GM21390 (cell line): ENCODE results near the gene GRK5.

Experiments used
- ATAC-seq: cut with Tn5 transposase; IDR thresholded peaks from one replicate; pipeline ENCODE4 v1.9.1; 2021; ENCODE audit not compliant: unreplicated experiment

Gene GRK5

GRCh38 chr10:119469325-119469707 lies 261.9 kb downstream of the GRK5 start:
- ATAC-seq: no peak

- ATAC-seq: no peak
Measured at GRCh38 chr10:119469846-119470245, 262.5 kb downstream of the GRK5 start.

DNA sequence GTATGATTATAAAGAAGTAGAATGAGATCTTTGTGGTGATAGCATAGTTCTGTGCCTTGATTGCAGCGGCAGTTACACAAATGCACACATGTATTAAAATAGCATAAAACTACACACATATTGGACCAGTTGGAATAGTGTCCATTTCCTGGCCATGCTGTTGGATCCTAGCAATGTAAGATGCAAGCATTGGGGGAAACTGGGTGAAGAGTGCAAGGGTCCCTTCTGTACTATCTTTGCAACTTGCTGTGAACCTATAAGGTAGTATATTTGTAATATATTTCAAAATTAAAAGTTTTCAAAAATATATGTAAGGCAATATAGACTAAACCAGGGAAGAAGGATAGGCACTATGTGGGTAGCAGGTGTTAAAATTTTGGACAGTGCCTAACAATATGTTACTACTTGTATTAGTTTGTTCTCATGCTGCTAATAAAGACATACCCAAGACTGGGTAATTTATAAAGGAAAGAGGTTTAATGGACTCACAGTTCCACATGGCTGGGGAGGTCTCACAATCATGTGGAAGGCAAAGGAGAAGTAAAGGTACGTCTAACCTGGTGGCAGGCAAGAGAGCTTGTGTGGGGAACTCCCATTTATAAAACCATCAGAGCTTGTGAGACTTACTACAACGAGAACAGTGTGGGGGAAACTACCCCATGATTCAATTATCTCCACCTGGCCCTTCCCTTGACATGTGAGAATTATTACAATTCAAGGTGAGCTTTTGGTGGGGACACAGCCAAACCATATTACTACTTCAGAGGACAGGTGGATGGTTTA lies 263.7 kb downstream of the GRK5 start:
- ATAC-seq: no peak

DNA sequence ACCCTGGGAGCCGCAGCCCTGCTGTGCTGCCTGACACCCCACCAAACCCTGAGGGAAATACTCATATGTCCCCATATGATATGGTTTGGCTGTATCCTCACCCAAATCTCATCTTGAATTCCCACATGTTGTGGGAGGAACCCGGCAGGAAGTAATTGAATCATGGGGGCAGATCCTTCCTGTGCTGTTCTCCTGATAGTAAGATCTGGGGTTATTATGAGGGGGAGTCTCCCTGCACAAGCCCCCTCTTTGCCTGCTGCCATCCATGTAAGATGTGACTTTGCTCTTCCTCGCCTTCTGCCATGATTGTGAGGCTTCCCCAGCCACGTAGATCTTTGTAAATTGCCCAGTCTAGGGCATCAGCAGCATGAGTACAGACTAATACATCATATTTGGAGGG lies 266.4 kb downstream of the GRK5 start:
- ATAC-seq: no peak

- ATAC-seq: no peak
Measured at GRCh38 chr10:119474606-119475005, 267.2 kb downstream of the GRK5 start.

GRCh38 chr10:119477444-119477843 lies 270.1 kb downstream of the GRK5 start:
- ATAC-seq: peak; percentile 50

DNA sequence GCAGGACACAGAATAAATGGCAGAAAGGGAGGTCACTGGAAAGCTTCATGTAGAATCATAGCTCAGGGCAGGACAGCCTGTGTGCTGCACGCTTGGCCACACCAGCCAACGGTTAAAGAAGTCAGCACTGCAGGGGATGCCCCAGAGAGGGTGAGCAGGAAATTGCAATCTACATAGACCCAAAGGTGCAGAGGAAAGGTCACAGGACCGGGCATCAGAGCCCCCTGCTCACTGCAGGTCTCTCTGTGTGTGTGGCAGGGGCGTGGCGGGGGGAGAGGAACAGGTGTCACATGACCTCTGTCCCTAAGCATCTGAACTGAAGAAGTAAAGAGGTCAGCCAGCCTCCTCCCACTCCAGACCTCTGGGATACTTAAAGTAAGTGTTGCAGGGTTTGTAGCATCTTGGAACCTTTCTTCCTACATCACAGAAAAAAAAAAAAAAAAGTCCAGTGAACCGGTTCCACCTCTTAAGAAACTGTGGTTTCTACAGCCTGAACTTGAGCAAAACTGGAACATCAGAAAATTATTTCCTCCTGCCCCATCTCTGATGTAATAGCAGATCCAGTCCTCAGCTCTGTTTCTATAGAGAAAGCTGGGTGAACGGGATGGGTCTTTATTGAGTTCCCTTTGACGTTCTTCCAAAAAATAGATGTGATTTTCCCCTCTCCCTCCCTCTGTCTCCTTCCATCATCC lies 270.9 kb downstream of the GRK5 start:
- ATAC-seq: peak; percentile 83

DNA sequence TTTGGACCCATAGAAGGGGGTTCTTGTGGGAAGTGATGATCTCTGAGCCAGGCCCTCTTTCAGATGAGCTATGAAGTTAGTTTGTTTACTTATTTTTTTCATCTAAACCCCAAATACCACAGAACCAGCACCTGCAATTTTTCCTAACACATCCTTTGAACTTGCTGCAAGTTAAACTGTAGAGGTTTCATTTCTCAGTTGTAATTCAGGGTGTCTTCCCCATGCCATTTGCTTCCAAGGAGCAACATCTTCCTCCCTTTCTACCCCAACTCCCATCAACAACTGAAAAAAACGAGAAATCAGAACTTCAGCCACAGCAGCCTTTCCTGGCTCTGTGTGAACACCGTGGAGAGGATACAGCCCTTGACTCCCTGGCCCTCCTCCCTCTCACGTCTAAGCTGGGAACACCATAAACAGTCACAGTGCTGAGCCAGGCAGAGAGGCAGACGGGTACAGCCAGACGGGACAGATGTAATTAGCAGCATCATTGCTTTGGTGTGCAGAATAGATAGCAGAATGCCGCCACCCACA lies 271.5 kb downstream of the GRK5 start:
- no peak for ATAC-seq

- ATAC-seq: no peak
Measured at GRCh38 chr10:119479532-119479931, 272.2 kb downstream of the GRK5 start.

GRCh38 chr10:119480667-119481066 lies 273.3 kb downstream of the GRK5 start:
- no peak for ATAC-seq

GRCh38 chr10:119481781-119482426 lies 274.5 kb downstream of the GRK5 start:
- no peak for ATAC-seq

DNA sequence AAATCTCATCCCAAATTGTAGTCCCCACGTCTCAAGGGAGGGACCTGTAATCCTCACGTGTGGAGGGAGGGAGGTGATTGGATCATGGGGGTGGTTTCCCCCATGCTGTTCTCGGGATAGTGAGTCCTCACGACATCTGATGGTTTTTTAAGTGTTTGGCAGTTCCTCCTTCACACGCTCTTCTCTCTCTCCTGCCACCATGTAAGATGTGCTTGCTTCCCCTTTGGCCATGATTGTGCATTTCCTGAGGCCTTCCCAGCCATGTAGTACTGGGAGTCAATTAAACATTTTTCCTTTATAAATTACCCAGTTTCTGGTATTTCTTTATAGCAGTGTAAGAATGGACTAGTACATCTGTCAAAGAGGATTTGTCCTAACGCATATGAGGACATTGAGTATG lies 275.6 kb downstream of the GRK5 start:
- ATAC-seq: no peak

DNA sequence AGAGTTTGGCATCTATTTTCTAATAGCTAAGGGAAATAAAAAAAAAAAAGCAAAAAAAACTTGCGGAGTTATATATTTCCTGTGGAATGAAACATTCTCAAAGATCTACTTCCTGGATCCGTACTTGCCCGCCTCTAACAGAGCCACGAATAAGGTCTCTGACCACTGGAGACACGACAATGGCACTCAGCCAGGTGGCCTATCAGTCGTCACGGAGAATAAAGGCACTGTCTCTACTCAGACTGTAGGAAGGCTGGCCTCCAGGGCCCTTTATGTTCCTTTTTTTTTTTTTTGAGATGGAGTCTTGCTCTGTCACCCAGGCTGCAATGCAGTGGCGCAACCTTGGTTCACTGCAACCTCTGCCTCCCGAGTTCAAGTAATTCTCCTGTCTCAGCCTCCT lies 276.5 kb downstream of the GRK5 start:
- no peak for ATAC-seq

DNA sequence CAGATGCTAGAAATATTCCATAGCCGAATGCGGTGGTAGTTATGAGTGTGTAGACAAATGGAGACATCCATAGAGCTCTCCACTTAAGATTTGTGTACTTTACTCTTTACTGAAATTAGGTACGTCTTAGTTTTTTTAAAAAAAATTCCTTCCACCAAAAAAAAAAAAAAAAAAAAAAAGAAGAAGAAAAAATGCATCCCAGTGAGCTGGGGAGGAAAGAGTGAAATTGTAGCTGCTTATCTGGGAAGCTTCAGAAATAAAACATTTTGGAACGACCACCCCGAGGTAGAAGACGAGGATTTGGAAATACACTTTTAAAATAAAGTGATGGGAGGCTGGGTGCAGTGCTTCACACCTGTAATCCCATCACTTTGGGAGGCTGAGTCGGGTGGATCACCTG lies 281.3 kb downstream of the GRK5 start:
- ATAC-seq: no peak

GRCh38 chr10:119489991-119490326 lies 282.6 kb downstream of the GRK5 start:
- no peak for ATAC-seq

DNA sequence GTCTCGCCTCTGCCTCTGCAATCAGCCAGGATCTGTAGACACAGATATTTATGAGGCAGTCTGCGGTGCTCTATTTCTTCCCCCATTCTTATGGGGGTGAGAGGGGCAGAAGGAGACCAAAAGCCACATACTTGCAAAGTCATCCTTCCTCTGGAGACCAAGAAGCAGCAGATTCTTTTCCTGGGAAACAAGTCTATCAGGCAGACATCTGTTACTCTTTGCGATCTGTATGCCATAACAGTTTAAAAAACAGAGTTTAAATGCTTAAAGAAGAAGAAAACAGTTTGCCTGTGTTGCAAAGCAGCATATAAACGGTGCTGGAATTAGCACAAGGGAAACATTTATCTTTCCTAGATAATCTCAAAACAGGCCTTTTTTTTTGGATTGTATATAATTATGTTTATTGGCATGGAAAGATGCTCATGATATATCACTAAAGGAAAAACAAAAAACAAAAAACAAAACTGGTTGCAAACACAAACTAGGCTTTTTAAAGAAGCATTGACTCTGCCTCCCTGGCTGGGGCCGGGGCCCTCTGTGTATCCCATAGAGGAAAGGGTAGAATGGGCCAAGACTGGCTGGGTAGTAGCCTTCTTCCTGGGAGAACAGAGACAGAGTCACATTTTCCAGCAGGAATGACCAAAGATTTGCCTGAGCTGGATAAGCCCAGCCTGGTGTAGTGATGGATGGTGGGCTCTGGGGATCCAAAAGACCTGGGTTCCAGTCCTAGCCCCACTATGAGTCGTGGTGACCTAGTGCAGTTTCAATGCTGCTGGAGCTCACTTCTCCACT lies 284.8 kb downstream of the GRK5 start:
- ATAC-seq: no peak

GRCh38 chr10:119493155-119493554 lies 285.8 kb downstream of the GRK5 start:
- ATAC-seq: no peak

DNA sequence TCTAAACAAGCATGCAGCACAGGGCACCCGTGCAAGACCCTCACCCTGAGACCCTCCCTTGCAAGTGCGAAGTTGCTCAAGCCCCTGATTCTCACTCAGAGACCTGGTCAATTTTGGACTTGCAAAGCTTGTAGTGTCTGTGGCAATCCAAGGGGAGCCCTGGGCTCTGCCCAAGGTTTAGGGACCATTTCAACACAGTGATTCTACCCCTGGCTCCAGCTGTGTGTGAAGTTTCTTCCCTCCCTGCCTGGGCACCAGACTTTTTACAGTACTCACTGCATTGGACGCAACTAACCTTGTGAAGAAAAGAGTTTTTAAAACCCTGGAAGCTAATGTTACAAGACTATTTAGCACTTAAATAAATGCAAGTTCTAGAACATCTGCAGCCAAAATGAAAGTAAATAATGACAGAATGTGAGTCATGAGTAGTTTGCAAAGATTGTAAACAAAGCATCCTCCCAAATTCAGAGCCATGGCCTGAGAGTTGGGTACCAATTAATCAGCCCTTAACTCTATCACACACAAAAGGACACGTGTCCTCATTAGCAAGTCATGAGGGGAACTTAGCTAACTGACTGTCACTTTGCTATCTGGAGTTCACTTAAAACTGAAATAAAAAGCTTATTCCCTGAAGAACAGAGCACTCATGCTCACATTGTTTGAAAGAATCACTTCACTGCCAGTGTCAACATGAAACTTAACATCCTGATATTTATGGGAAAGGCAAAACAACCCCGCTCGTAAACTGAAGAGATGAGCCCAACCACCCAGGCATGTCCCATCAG lies 287.1 kb downstream of the GRK5 start:
- no peak for ATAC-seq

DNA sequence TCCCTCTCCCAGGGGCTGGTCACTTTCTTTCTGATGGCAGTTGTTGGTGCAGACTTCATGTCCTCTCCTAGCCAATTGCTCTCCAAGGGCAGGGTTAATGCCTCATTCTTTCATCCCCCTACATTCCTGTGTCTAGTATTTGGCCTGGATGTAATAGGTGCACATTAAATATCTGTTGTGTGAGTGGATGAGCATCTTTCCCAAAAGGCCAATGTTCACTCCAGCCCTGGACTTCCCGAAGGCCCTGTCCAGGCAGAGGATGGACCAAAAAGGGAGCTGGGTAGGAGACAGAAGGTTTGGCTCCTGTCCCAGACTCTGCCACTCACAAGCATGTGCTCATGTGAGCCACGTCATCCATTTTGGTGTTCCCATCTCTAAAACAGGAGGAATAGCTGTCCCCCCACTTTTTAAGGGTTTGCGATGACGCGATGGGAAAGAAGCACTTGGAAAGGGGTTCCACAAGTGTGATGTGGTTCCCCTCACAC lies 287.7 kb downstream of the GRK5 start:
- no peak for ATAC-seq

GRCh38 chr10:119495545-119495944 lies 288.2 kb downstream of the GRK5 start:
- ATAC-seq: no peak
